Erythroblast (primary cell): Measurements from ENCODE around the gene FBXO28.

ENCODE experiments used
- GATA1 ChIP-seq: IDR thresholded peaks from 2 replicates; pipeline ENCODE4 v1.6.1; 2011; ENCODE audit warnings: low read depth, mild to moderate bottlenecking, control low read depth, low read length, moderate library complexity
- POLR2A ChIP-seq: IDR thresholded peaks from 2 replicates; pipeline ENCODE4 v1.6.1; 2011; ENCODE audit warnings: mild to moderate bottlenecking, low read length

- no peak for TF ChIP-seq POLR2A
- no peak for TF ChIP-seq GATA1
These were observed 85.8 kb downstream of the FBXO28 start for GRCh38 chr1:224199679-224200078.
